ENCODE results near the gene UPK3BL1. TPM values are rescaled to one million over a fixed set of nuclear protein-coding genes. Genes with fewer than 3 reads are reported as not detected.
"Not testable (repeated sequence)": the region's sequence is repeated elsewhere in the genome, so short reads cannot be mapped to it uniquely, and the experiment has no call there.

The UPK3BL1 gene
- total RNA-seq, 1 experiment from 2014 or later = 12.4 TPM

DNA sequence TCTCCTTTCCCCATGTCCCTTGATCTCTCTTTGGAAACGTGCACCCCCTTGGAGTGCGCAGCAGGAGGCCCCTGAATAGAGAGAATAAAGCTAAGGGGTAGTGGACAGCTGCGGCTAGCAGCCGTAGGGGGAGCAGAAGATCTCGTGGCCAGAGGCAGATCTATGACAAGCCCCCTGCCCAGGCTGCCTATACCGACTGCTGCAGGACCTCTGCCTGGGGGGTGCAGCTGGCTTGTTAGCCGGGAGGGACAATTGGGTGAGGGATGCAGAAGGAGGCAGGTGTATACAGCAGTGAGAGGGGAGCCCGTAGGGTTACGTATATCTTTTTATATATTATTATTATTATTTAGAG is 29.3 kb upstream of the UPK3BL1 start:
- H4K8ac ChIP-seq (replicated peaks; ENCODE audit: insufficient read length, low read depth, low read length); H3K23ac ChIP-seq (ENCODE audit: insufficient read length, low read depth, low read length); H3K4ac ChIP-seq (ENCODE audit: low read depth, low read length); H3K79me2 ChIP-seq (ENCODE audit: insufficient read depth, low read length); H3K27me3 ChIP-seq (ENCODE audit: insufficient read depth, low read length); H3T11ph ChIP-seq (ENCODE audit: low read length); H3K4me3 Mint-ChIP-seq; H2BK5ac ChIP-seq (ENCODE audit: insufficient read length, low read length); H3K9me3 Mint-ChIP-seq; H2AFZ ChIP-seq (ENCODE audit: low read length); H3K27me3 Mint-ChIP-seq (ENCODE audit: low read depth); H2BK20ac ChIP-seq (ENCODE audit: low read depth, low read length, poor library complexity, severe bottlenecking); H2BK15ac ChIP-seq (ENCODE audit: low read depth, low read length); H3K18ac ChIP-seq (ENCODE audit: insufficient read length, low read depth, low read length); H3K23me2 ChIP-seq (ENCODE audit: insufficient read length, low read depth, low read length, poor library complexity, severe bottlenecking); H3K4me1 ChIP-seq (ENCODE audit: insufficient read depth, low read length); H3K9ac ChIP-seq (ENCODE audit: extremely low read depth, insufficient read length, low read length); H4K91ac ChIP-seq (ENCODE audit: insufficient read length, low read depth, low read length); H3K79me1 ChIP-seq (ENCODE audit: insufficient read depth, low read depth, low read length, poor library complexity, severe bottlenecking); H3K9me3 ChIP-seq (ENCODE audit: control insufficient read depth, low read depth, low read length); H3K36me3 Mint-ChIP-seq (ENCODE audit: insufficient read depth in 1 of 3, low read depth in 3 of 3); H3K56ac ChIP-seq (ENCODE audit: insufficient read length, low read depth, low read length); H4K5ac ChIP-seq (ENCODE audit: insufficient read length, low read depth, low read length); H2BK120ac ChIP-seq (ENCODE audit: low read depth, low read length, poor library complexity, severe bottlenecking); H3K27ac ChIP-seq (ENCODE audit: insufficient read length, low read depth, low read length); H3K4me2 ChIP-seq (ENCODE audit: insufficient read depth, insufficient read length, low read length); H2BK12ac ChIP-seq (ENCODE audit: insufficient read length, low read depth, low read length); H2AK5ac ChIP-seq (ENCODE audit: insufficient read length, low read length); DNase-seq; H3K4me1 Mint-ChIP-seq; H4K20me1 ChIP-seq (ENCODE audit: control insufficient read depth, insufficient read depth, insufficient read length); H3K27ac Mint-ChIP-seq; H3K14ac ChIP-seq (ENCODE audit: insufficient read depth, low read length): not testable (repeated sequence)
- WGBS (ENCODE audit: extremely low coverage, insufficient read length, low lambda C conversion rate) = no CpG with 5 or more reads among the region's 9 CpGs
